Tibial nerve (tissue), 4 donors: ENCODE results near the gene DISP3.

Experiments used
- EP300 ChIP-seq, 2 donors: sonication (generic); formaldehyde crosslinking; IDR thresholded peaks; one replicate each; pipeline ENCODE4 v1.6.1; 2017; ENCODE audit warnings: antibody characterized with exemption in 2 of 2, mild to moderate bottlenecking in 1 of 2
- POLR2A ChIP-seq, 2 donors: fragments of 450-650 bp; IDR thresholded peaks; one replicate each; pipeline ENCODE4 v1.6.1; 2017; ENCODE audit warnings: antibody characterized with exemption in 2 of 2, mild to moderate bottlenecking in 2 of 2, moderate library complexity in 2 of 2
- TF ChIP-seq, protein P1 (sequence below), 5 experiments: fragments of 200-600 bp in 3 of 5; fragments of 450-650 bp in 2 of 5; sonication (generic) in 3 of 5; IDR thresholded peaks; one replicate each; pipeline ENCODE4 v1.5.1; 2016 to 2019; ENCODE audit warnings: antibody characterized with exemption in 5 of 5, mild to moderate bottlenecking in 3 of 5, moderate library complexity in 2 of 5

DNA sequence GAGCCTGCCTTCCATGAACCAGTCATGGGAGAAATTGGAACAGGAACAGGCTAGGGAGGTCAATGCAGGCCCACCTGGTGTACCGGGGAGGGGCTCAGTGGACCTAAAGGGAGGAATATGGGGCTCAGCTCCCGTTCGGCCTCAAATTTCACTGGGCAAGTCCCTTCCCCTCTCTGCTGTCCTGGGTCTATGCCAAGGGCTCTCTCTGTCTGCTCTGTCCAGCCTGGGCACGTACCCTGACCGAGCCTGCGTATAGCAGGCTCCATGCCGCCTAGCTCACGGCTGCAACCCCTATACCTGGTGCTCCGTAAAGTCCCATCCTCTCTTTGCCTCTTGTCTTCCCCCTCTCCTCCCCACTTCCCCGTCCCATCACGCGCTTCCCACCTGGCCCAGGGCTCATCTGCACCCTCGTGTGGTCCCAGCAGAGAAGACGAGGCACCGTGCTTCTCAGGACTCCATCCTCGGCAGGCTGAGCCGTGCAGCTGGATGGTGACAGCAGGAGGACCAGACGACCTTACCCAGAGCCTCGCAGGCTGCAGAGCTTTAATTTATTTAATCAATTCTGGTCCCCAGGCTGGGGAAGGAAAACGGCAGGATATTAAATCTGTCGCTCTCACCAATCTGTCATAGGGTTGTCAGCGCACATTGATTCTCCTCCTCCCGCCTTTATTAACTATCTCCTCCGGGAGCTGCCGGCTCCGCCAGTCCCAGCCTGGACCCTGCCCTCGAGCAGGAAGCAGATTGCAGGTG is 25.0 kb upstream of the DISP3 start:
- TF ChIP-seq, protein P1, sequence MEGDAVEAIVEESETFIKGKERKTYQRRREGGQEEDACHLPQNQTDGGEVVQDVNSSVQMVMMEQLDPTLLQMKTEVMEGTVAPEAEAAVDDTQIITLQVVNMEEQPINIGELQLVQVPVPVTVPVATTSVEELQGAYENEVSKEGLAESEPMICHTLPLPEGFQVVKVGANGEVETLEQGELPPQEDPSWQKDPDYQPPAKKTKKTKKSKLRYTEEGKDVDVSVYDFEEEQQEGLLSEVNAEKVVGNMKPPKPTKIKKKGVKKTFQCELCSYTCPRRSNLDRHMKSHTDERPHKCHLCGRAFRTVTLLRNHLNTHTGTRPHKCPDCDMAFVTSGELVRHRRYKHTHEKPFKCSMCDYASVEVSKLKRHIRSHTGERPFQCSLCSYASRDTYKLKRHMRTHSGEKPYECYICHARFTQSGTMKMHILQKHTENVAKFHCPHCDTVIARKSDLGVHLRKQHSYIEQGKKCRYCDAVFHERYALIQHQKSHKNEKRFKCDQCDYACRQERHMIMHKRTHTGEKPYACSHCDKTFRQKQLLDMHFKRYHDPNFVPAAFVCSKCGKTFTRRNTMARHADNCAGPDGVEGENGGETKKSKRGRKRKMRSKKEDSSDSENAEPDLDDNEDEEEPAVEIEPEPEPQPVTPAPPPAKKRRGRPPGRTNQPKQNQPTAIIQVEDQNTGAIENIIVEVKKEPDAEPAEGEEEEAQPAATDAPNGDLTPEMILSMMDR (IDR thresholded peaks at IDR 0.05): no peak
- TF ChIP-seq POLR2A (IDR thresholded peaks at IDR 0.05): no peak
- no peak for TF ChIP-seq EP300 (IDR thresholded peaks at IDR 0.05)
